Endodermal cell (in vitro differentiated cells): Measurements from ENCODE around the gene TTC23. TPM values are rescaled to one million over a fixed set of nuclear protein-coding genes. Genes with fewer than 3 reads are reported as not detected.
A peak's percentile ranks its signal among the peaks of the same experiment; 100 is the strongest.

Source experiments
- DNase-seq: peaks from one replicate; pipeline ENCODE4 v3.0.0-alpha.2; 2017
- H3K27ac ChIP-seq: 2 replicates; pipeline ENCODE4 v1.5.1; 2013; ENCODE audit warnings: mild to moderate bottlenecking, low read depth, low read length, moderate library complexity
- H3K27me3 ChIP-seq: 2 replicates; pipeline ENCODE4 v1.6.1; 2013; ENCODE audit warnings: mild to moderate bottlenecking, low read length, moderate library complexity; ENCODE audit not compliant: insufficient read depth, control insufficient read depth, poor library complexity, severe bottlenecking
- H3K36me3 ChIP-seq: 2 replicates; pipeline ENCODE4 v1.7.0; 2013; ENCODE audit warnings: mild to moderate bottlenecking, low read length, moderate library complexity; ENCODE audit not compliant: control insufficient read depth, insufficient read depth
- H3K4me1 ChIP-seq: one replicate; pipeline ENCODE4 v1.7.0; 2013; ENCODE audit warnings: low read length; ENCODE audit not compliant: control insufficient read depth, insufficient read depth
- H3K4me3 ChIP-seq: 2 replicates; pipeline ENCODE4 v1.5.1; 2013; ENCODE audit warnings: mild to moderate bottlenecking, low read length, moderate library complexity
- H3K9ac ChIP-seq: 2 replicates; pipeline ENCODE4 v1.6.1; 2013; ENCODE audit warnings: mild to moderate bottlenecking, low read length, moderate library complexity; ENCODE audit not compliant: poor library complexity, severe bottlenecking; ENCODE audit errors: extremely low read depth
- H3K9me3 ChIP-seq: 2 replicates; pipeline ENCODE4 v1.6.1; 2013; ENCODE audit warnings: mild to moderate bottlenecking, low read length, moderate library complexity; ENCODE audit not compliant: control insufficient read depth
- H3K27ac Mint-ChIP-seq: 2 replicates; pipeline ENCODE4 v1.8.0; 2020; ENCODE audit warnings: mixed read lengths
- H3K27me3 Mint-ChIP-seq: 2 replicates; pipeline ENCODE4 v1.8.0; 2021; ENCODE audit warnings: mild to moderate bottlenecking, mixed read lengths; ENCODE audit not compliant: insufficient read depth
- H3K36me3 Mint-ChIP-seq: 2 replicates; pipeline ENCODE4 v1.8.0; 2020; ENCODE audit warnings: low read depth, mixed read lengths
- H3K4me1 Mint-ChIP-seq: 2 replicates; pipeline ENCODE4 v1.8.0; 2020; ENCODE audit warnings: mixed read lengths
- H3K4me3 Mint-ChIP-seq: 2 replicates; pipeline ENCODE4 v1.8.0; 2020; ENCODE audit warnings: mild to moderate bottlenecking, moderate library complexity, mixed read lengths
- H3K9me3 Mint-ChIP-seq: 2 replicates; pipeline ENCODE4 v1.8.0; 2020; ENCODE audit warnings: mild to moderate bottlenecking, mixed read lengths
- CTCF ChIP-seq: fragments of 200-600 bp; sonication (generic); conservative IDR thresholded peaks from 2 replicates; pipeline ENCODE4 v1.5.0; 2021; ENCODE audit warnings: antibody characterized with exemption, mild to moderate bottlenecking
- WGBS, 2 experiments: methylation state at CpG; one replicate each; pipeline versions ENCODE4 v1.1.5 to v1.1.7; 2013; ENCODE audit warnings: missing lambda C conversion rate in 2 of 2, mixed read lengths in 1 of 2; ENCODE audit not compliant: insufficient coverage in 1 of 2, insufficient read length in 1 of 2; 5-methylcytosine and 5-hydroxymethylcytosine counted together
- total RNA-seq, 2 donors: library from RNA; stranded (reverse); fragmentation: NEBNext Ultra II Directional in 1 of 2; extraction: Animal tissue kit (Norgen Biotek cat#: 25700) in 1 of 2; gene quantifications; 2 replicates in 1 of 2; 3 replicates in 1 of 2; pipeline ENCODE4 v1.2.1, GENCODE V29; 2021

The TTC23 gene
- total RNA-seq, 2 donors from 2014 or later, result 20.7 to 26.3 TPM

GRCh38 chr15:99181545-99181971, 67.8 kb downstream of the TTC23 start:
- H3K27ac Mint-ChIP-seq, result peak overlapping the region; percentile 67
- no peak for DNase-seq
- peaks cover 14% of the 10 kb centered on the region for H3K4me1 ChIP-seq
- no peak overlapping the region for H3K4me3 ChIP-seq
- no peaks in the 10 kb centered on the region for H3K27me3 Mint-ChIP-seq
- no peaks in the 10 kb centered on the region for H3K27me3 ChIP-seq
- H3K36me3 Mint-ChIP-seq, result peaks cover 22% of the 10 kb centered on the region
- no peak for TF ChIP-seq CTCF
- no peak overlapping the region for H3K27ac ChIP-seq
- H3K9me3 Mint-ChIP-seq, result peaks cover 3% of the 10 kb centered on the region
- peaks cover 44% of the 10 kb centered on the region for H3K4me1 Mint-ChIP-seq
- no peaks in the 10 kb centered on the region for H3K9me3 ChIP-seq
- peaks cover 5% of the 10 kb centered on the region for H3K36me3 ChIP-seq
- H3K9ac ChIP-seq, result no peak overlapping the region
- WGBS, 2 experiments, result 63 to 65% methylated on average over 4 of the region's 4 CpGs
- H3K4me3 Mint-ChIP-seq, result no peak overlapping the region

- Histone ChIP-seq H3K9me3 (no peaks in the 10 kb centered on the region), H3K27ac (no peak overlapping the region), H3K36me3 (peaks cover 5% of the 10 kb centered on the region), H3K4me1 (peaks cover 14% of the 10 kb centered on the region), H3K27me3 (no peaks in the 10 kb centered on the region), H3K9ac (no peak overlapping the region), H3K4me3 (no peak overlapping the region)
- Mint-ChIP-seq H3K4me3 (no peak overlapping the region), H3K27ac (no peak overlapping the region), H3K4me1 (peaks cover 49% of the 10 kb centered on the region), H3K27me3 (no peaks in the 10 kb centered on the region), H3K9me3 (peaks cover 3% of the 10 kb centered on the region), H3K36me3 (peaks cover 22% of the 10 kb centered on the region)
- WGBS, 2 experiments, result 83 to 92% methylated on average over 2 of the region's 2 CpGs
- DNase-seq, result no peak
- no peak for TF ChIP-seq CTCF
Measured at GRCh38 chr15:99180964-99181306, 68.4 kb downstream of the TTC23 start.

GRCh38 chr15:99180086-99180963, 69.1 kb downstream of the TTC23 start:
- Mint-ChIP-seq H3K36me3 (peaks cover 22% of the 10 kb centered on the region), H3K9me3 (peaks cover 3% of the 10 kb centered on the region), H3K27ac (no peak overlapping the region), H3K4me3 (no peak overlapping the region), H3K27me3 (no peaks in the 10 kb centered on the region), H3K4me1 (peaks cover 53% of the 10 kb centered on the region)
- Histone ChIP-seq H3K9ac (no peak overlapping the region), H3K9me3 (no peaks in the 10 kb centered on the region), H3K27me3 (no peaks in the 10 kb centered on the region), H3K27ac (no peak overlapping the region), H3K4me3 (no peak overlapping the region), H3K36me3 (peaks cover 5% of the 10 kb centered on the region), H3K4me1 (peaks cover 15% of the 10 kb centered on the region)
- no peak for DNase-seq
- 80 to 88% methylated on average over 1 to 3 of the region's 3 CpGs for WGBS, 2 experiments
- TF ChIP-seq CTCF, result no peak
